Measurements from ENCODE around the gene TPD52L1. TPM values are rescaled to one million over a fixed set of nuclear protein-coding genes. Genes with fewer than 3 reads are reported as not detected.

The TPD52L1 gene
- total and polyA plus RNA-seq, 2 donors from 2014 or later = 69.1 to 91.1 TPM

DNA sequence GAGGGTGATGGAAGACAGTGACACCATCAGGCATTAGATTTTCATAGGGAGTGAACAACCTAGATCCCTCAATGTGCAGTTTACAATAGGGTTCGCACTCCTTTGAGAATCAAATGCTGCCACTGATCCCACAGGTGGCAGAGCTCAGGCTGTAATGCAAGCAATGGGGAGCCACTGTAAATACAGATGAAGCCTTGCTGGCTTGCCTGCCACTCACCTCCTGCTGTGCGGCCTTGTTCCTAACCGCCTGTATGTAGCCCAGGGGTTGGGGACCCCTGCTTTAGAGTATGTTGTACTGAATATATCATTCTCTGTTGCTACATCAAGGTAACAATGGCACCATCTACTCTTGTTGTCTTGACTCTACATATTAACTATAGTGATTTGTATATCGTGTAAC is 37.1 kb downstream of the TPD52L1 start:
- no peak overlapping the region for H3K4me3 ChIP-seq (ENCODE audit: low read length in 3 of 3)
- H3K9ac ChIP-seq (ENCODE audit: low read length in 3 of 3) = no peak overlapping the region
- intact Hi-C loops (cut with DNase I) = no loop called here
- H3K4me1 ChIP-seq (ENCODE audit: control insufficient read depth in 2 of 3, insufficient read depth in 2 of 3, low read depth in 1 of 3, low read length in 3 of 3) = peaks cover 0 to 5% (median 4%) of the 10 kb centered on the region in 3 donors
- TF ChIP-seq, protein P1, sequence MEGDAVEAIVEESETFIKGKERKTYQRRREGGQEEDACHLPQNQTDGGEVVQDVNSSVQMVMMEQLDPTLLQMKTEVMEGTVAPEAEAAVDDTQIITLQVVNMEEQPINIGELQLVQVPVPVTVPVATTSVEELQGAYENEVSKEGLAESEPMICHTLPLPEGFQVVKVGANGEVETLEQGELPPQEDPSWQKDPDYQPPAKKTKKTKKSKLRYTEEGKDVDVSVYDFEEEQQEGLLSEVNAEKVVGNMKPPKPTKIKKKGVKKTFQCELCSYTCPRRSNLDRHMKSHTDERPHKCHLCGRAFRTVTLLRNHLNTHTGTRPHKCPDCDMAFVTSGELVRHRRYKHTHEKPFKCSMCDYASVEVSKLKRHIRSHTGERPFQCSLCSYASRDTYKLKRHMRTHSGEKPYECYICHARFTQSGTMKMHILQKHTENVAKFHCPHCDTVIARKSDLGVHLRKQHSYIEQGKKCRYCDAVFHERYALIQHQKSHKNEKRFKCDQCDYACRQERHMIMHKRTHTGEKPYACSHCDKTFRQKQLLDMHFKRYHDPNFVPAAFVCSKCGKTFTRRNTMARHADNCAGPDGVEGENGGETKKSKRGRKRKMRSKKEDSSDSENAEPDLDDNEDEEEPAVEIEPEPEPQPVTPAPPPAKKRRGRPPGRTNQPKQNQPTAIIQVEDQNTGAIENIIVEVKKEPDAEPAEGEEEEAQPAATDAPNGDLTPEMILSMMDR (IDR thresholded peaks at IDR 0.05; ENCODE audit: borderline replicate concordance, extremely low read depth, insufficient read depth) = no peak
- no peak for FAIRE-seq
- no peaks in the 10 kb centered on the region for H3K9me3 ChIP-seq (ENCODE audit: control insufficient read depth in 2 of 3, insufficient read depth in 1 of 3, low read length in 3 of 3)
- no peaks in the 10 kb centered on the region for H3K27me3 ChIP-seq (ENCODE audit: control insufficient read depth, insufficient read depth, low read length)
- no peaks in the 10 kb centered on the region for H3K36me3 ChIP-seq (ENCODE audit: control insufficient read depth in 2 of 3, insufficient read depth in 3 of 3, low read length in 3 of 3)
- no peak overlapping the region for H3K27ac ChIP-seq (ENCODE audit: low read depth in 2 of 2, low read length in 2 of 2)
- DNase-seq = no peak

- H3K4me1 ChIP-seq (ENCODE audit: control insufficient read depth in 2 of 3, insufficient read depth in 2 of 3, low read depth in 1 of 3, low read length in 3 of 3) = peaks cover 0 to 13% (median 7%) of the 10 kb centered on the region in 3 donors
- H3K9ac ChIP-seq (ENCODE audit: low read length in 3 of 3) = no peak overlapping the region
- H3K27me3 ChIP-seq (ENCODE audit: control insufficient read depth, insufficient read depth, low read length) = no peaks in the 10 kb centered on the region
- peak in 2 of 5 donors; percentile 14 to 47 for DNase-seq
- TF ChIP-seq, protein P1 (IDR thresholded peaks at IDR 0.05; ENCODE audit: borderline replicate concordance, extremely low read depth, insufficient read depth) = peak; percentile 74
- intact Hi-C loops (cut with DNase I) = no loop called here
- no peak overlapping the region for H3K27ac ChIP-seq (ENCODE audit: low read depth in 2 of 2, low read length in 2 of 2)
- no peak for FAIRE-seq
- H3K36me3 ChIP-seq (ENCODE audit: control insufficient read depth in 2 of 3, insufficient read depth in 3 of 3, low read length in 3 of 3) = no peaks in the 10 kb centered on the region
- H3K9me3 ChIP-seq (ENCODE audit: control insufficient read depth in 2 of 3, insufficient read depth in 1 of 3, low read length in 3 of 3) = no peaks in the 10 kb centered on the region
- H3K4me3 ChIP-seq (ENCODE audit: low read length in 3 of 3) = no peak overlapping the region
Measured at GRCh38 chr6:125191916-125192609, 38.5 kb downstream of the TPD52L1 start.

DNA sequence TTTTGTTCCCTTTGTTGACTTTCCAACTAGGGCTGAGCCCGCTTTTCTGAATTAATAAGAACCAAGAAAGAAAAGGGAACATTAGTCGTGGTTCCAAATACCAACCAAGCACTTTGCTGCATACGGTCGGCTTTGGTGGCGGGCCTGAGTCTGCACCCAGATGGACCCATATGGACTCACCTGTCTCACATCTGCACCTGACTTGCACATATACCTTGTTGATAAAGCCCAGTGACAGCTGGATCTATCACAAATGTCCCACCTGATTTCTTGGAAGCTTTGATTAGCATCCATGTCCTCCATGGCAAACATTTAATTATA is 39.0 kb downstream of the TPD52L1 start:
- H3K9me3 ChIP-seq (ENCODE audit: control insufficient read depth in 2 of 3, insufficient read depth in 1 of 3, low read length in 3 of 3) = no peaks in the 10 kb centered on the region
- intact Hi-C loops (cut with DNase I) = no loop called here
- DNase-seq (no peak), FAIRE-seq (no peak)
- no peak overlapping the region for H3K9ac ChIP-seq (ENCODE audit: low read length in 3 of 3)
- H3K36me3 ChIP-seq (ENCODE audit: control insufficient read depth in 2 of 3, insufficient read depth in 3 of 3, low read length in 3 of 3) = no peaks in the 10 kb centered on the region
- no peak overlapping the region for H3K4me3 ChIP-seq (ENCODE audit: low read length in 3 of 3)
- H3K27me3 ChIP-seq (ENCODE audit: control insufficient read depth, insufficient read depth, low read length) = no peaks in the 10 kb centered on the region
- peaks cover 0 to 17% (median 7%) of the 10 kb centered on the region in 3 donors for H3K4me1 ChIP-seq (ENCODE audit: control insufficient read depth in 2 of 3, insufficient read depth in 2 of 3, low read depth in 1 of 3, low read length in 3 of 3)
- H3K27ac ChIP-seq (ENCODE audit: low read depth in 2 of 2, low read length in 2 of 2) = no peak overlapping the region
- TF ChIP-seq, protein P1 (IDR thresholded peaks at IDR 0.05; ENCODE audit: borderline replicate concordance, extremely low read depth, insufficient read depth) = no peak

- H3K9ac ChIP-seq (ENCODE audit: low read length in 3 of 3) = no peak overlapping the region
- no peak overlapping the region for H3K4me3 ChIP-seq (ENCODE audit: low read length in 3 of 3)
- no peaks in the 10 kb centered on the region for H3K9me3 ChIP-seq (ENCODE audit: control insufficient read depth in 2 of 3, insufficient read depth in 1 of 3, low read length in 3 of 3)
- DNase-seq (no peak), FAIRE-seq (no peak)
- TF ChIP-seq, protein P1 (IDR thresholded peaks at IDR 0.05; ENCODE audit: borderline replicate concordance, extremely low read depth, insufficient read depth) = no peak
- no peaks in the 10 kb centered on the region for H3K27me3 ChIP-seq (ENCODE audit: control insufficient read depth, insufficient read depth, low read length)
- H3K27ac ChIP-seq (ENCODE audit: low read depth in 2 of 2, low read length in 2 of 2) = no peak overlapping the region
- intact Hi-C loops (cut with DNase I) = no loop called here
- H3K36me3 ChIP-seq (ENCODE audit: control insufficient read depth in 2 of 3, insufficient read depth in 3 of 3, low read length in 3 of 3) = no peaks in the 10 kb centered on the region
- H3K4me1 ChIP-seq (ENCODE audit: control insufficient read depth in 2 of 3, insufficient read depth in 2 of 3, low read depth in 1 of 3, low read length in 3 of 3) = peaks cover 0 to 18% (median 8%) of the 10 kb centered on the region in 3 donors
Measured at GRCh38 chr6:125193208-125193607, 39.6 kb downstream of the TPD52L1 start.
